ENCODE results near the gene FOXM1.

DNA sequence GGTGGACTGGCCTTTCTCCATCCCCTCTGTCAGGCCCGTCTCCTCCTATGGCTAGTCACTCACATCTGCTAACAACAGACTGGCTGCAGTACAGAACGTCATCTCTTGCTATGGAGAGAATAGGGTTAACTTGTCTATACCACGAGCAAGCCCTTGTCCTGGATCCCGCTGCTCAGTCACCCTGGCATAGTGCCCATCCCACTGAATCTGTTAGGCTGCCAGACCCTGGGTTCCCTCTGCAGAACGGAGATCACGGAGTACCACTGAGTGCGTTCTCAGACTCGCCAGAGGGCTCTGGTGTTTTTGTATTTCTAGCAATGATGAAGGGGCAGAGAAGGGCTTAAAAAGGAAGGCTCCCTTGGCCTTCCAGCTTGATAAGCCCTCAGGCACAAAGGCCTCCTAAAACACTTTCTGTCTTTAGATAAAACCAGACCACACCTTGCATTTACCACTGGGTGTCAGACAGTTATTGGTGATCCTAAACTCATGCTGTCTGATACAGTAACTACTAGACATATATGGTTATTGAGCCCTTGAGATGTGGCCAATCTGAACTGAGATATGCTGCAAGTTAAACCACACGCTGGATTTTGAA, 35.8 kb downstream of the FOXM1 start:
- TF ChIP-seq, protein P1, sequence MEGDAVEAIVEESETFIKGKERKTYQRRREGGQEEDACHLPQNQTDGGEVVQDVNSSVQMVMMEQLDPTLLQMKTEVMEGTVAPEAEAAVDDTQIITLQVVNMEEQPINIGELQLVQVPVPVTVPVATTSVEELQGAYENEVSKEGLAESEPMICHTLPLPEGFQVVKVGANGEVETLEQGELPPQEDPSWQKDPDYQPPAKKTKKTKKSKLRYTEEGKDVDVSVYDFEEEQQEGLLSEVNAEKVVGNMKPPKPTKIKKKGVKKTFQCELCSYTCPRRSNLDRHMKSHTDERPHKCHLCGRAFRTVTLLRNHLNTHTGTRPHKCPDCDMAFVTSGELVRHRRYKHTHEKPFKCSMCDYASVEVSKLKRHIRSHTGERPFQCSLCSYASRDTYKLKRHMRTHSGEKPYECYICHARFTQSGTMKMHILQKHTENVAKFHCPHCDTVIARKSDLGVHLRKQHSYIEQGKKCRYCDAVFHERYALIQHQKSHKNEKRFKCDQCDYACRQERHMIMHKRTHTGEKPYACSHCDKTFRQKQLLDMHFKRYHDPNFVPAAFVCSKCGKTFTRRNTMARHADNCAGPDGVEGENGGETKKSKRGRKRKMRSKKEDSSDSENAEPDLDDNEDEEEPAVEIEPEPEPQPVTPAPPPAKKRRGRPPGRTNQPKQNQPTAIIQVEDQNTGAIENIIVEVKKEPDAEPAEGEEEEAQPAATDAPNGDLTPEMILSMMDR (IDR thresholded peaks at IDR 0.05), result no peak
- TF ChIP-seq POLR2A (IDR thresholded peaks at IDR 0.05) (no peak), POLR2AphosphoS5 (IDR thresholded peaks at IDR 0.05) (no peak), EP300 (IDR thresholded peaks at IDR 0.05) (no peak)
